GM19035 (cell line): Measurements from ENCODE around the gene PRRT2.
"Not testable (repeated sequence)": the region's sequence is repeated elsewhere in the genome, so short reads cannot be mapped to it uniquely, and the experiment has no call there.

Experiments used
- ATAC-seq: cut with Tn5 transposase; IDR thresholded peaks from one replicate; pipeline ENCODE4 v1.9.1; 2021; ENCODE audit not compliant: unreplicated experiment

The PRRT2 gene

DNA sequence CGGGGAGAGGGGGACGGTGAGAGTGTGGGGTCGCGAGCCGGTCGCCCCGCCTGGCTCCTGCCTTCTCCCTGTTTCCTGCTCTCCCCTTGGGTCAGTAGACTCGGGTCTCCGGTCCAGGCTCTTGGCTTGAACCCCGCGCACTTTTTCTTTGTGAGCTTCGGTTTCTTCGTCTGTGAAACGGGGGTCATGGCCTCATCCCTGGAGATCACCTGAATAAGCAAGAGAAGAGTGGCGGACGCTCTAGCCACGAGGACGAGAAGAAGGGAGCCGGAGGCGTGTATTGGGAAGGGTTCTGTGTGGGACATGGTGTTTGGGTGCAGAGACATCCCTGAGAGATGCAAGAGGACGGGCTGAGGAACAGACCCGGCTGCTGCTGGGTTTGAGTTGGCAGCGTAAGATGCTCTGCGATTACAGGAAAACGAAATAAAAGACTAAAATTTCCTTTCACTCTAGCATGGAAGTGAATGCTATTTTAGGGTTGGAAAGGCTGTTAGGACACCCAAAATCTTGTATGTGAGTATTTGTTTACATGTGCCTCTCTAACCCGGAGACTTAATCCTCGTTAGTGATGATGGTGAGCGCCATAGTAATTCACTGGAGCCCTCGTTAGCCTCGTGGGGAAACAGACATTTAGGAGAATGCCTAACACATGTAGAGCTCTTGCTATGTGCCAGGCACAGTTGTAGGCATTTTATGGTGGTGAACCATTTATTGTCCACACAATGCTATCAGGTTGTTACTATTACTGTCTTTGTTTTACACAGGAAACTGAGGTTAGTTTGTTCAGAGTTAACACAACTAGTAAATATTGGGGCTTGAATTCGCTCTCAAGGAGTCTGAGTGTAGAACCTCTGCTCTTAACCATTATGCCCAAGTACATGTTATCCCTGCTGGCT, 20.8 kb upstream of the PRRT2 start:
- no peak for ATAC-seq

- no peak for ATAC-seq
These were observed 19.9 kb upstream of the PRRT2 start for GRCh38 chr16:29791845-29792807.

DNA sequence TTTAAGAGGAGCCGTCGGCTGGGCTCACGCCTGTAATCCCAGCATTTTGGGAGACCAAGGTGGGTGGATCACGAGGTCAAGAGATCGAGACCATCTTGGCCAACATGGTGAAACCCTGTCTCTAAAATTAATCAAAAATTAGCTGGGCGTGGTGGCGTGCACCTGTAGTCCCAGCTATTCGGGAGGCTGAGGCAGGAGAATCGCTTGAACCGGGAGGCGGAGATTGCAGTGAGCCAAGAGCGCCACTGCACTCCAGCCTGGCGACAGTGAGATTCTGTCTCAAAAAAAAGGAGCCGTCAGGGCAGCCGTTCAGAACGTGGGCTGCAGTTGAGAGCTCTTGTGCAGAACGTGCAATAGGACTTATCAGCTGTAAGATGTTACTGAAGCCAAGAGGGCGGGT, 18.8 kb upstream of the PRRT2 start:
- ATAC-seq, result not testable (repeated sequence)

- no peak for ATAC-seq
These were observed 17.7 kb upstream of the PRRT2 start for GRCh38 chr16:29794231-29794710.

DNA sequence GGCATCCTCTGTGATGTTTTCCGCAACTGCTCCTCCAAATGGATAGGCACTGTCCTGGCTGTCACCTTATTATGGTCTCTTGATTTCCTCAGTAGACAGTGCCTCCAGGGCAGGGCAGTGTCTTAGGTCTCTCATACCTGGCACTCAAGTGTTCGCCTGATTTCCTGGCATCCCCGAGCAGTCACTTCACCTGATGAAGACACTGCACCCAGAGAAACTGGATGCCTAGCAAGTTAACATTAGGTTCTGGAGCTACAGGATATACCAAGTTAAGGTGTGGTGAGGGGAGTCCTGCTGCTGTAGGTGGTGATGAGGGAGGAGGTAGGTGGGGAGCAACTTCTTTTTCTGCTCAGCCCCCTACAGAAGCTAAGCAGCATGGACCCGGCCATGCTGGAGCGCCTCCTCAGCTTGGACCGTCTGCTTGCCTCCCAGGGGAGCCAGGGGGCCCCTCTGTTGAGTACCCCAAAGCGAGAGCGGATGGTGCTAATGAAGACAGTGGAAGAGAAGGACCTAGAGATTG, 9.5 kb upstream of the PRRT2 start:
- no peak for ATAC-seq

DNA sequence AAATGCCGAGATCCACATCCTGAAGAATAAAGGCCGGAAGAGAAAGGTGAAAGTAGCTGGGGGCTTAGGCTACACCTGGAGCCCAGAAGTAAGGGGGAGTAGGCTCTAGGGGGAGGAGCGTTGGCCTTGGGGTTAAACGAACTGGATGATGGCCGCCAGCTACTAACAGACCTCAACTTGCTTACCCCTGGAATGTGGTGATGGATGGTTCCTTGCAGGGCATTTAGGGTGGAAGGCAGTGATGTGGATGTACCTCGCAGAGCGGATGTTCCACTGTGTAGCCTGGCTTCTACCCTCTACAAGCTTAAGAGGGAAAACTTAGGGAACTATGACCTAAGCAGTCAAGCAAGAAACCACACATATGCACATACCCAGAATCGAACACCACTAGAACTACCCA, 8.0 kb upstream of the PRRT2 start:
- no peak for ATAC-seq

DNA sequence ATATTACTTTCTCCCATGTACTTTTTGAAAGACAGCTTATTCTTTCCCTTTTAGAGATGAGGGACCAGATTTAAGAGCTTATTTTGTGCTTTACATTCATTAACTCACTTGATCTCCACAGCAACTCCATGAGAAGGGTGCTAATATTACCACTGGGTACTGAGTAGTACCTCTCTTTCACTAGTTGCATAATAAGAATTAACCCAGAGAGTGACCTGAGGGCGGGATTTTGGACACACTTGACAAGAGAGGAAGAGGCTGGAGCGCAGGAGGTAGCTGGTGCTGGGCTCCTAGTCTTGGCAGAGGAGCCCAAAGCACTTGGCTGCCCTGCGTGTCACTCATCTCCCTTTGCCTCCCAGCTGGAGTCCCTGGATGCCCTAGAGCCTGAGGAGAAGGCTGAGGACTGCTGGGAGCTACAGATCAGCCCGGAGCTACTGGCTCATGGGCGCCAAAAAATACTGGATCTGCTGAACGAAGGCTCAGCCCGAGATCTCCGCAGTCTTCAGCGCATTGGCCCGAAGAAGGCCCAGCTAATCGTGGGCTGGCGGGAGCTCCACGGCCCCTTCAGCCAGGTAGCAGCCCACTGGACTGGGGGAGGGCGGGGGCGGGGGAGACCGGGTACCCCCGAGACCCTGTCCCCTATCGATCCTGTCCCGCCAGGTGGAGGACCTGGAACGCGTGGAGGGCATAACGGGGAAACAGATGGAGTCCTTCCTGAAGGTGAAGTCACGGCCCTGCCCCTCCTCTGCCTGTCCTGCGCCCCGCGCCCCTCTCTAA, 7.3 kb upstream of the PRRT2 start:
- ATAC-seq, result no peak

DNA sequence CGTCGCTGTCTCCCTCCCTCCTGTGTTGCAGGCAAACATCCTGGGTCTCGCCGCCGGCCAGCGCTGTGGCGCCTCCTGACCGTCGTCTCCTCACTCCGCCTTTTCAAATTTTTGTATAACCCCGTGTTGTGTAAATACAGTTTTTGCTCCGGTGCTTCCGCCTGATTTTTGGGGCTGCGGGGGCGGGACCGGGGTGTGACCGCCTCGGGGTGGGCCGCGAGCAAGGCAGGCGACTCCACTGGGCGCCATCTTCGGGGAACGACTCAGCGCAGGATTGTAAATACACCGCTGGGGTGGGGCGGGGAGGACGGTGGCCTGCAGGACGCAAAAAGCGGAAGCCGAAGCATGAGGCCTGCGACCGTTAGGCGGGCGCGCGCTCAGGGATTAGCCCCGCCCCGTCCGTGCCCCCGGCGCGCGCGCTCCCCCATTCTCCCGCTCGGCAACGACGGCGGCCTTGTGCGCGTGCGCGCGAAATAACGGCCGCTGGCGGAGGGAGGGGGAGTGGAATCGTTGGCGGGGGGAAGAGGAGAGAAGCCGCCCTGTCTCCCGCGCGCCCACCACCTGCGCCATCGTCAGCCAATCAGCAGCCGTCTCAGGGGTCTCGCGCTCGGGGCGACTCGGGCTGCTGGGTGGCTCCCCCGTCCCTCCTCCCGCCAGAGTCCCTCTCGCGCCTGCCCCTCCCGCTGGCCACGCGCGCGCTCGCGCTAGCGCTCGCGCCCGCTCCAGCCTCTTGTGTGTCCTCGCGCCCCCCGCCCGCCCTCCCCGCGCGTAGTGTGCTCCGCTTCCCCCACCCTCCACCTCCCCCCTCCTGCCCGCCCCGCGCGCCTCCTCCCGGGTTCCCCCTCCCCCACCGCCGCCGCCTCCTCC, 6.5 kb upstream of the PRRT2 start:
- peak; percentile 53 for ATAC-seq

DNA sequence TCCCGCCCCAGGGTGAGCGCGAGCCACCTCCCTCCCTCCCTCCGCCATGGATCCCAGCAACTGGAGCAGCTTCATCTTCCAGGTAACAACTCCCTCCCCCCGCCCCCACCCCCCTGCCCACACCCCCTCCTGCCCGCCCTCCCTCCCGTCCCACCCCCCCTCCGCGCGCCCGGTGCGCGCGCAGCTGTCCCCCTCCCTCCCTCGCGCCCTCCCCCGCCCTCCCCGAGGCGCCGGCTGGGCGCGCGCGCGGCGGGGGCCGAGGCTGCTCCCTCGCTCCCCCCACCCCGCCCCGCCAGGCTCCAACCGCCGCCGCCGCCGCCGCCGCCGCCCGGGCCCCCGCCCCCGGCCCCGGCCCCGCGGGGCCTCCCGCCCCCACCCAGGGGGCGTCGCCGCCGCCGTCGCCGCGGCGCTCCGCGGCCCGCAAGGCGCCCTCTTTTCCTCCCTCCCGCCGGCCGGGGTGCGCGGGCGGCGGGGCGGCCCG, 5.9 kb upstream of the PRRT2 start, which contains the start of gene MAZ:
Gene MAZ, plus strand, starts transcription at position 431 of the 481 bp plus-strand sequence. CDS start 173 bp downstream, outside the sequence.
- no peak for ATAC-seq

GRCh38 chr16:29806641-29807425, 5.2 kb upstream of the PRRT2 start:
- no peak for ATAC-seq

DNA sequence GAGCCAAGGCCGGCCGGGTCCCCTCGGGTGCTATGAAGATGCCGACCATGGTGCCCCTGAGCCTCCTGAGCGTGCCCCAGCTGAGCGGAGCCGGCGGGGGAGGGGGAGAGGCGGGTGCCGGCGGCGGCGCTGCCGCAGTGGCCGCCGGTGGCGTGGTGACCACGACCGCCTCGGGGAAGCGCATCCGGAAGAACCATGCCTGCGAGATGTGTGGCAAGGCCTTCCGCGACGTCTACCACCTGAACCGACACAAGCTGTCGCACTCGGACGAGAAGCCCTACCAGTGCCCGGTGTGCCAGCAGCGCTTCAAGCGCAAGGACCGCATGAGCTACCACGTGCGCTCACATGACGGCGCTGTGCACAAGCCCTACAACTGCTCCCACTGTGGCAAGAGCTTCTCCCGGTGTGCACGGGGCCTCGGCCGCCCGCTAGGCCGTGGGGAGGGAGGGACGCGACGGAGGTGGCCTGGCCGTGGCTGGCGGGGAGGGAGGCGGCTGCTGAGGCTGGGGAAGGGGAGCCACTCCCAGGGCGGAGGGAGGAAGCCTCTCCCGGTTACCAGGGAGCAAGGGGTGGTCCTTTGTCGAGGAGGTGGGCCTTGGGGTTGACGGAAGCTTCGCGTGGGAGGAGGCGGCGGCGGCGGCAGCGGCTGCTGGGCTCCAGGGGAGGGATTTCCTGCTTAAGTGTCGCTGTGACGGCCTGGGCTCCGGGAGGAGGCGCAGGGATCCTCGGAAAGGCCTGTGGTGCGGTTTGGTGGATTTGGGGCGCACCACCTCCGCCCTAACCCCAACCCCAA, 4.4 kb upstream of the PRRT2 start:
- peak; percentile 24 for ATAC-seq

DNA sequence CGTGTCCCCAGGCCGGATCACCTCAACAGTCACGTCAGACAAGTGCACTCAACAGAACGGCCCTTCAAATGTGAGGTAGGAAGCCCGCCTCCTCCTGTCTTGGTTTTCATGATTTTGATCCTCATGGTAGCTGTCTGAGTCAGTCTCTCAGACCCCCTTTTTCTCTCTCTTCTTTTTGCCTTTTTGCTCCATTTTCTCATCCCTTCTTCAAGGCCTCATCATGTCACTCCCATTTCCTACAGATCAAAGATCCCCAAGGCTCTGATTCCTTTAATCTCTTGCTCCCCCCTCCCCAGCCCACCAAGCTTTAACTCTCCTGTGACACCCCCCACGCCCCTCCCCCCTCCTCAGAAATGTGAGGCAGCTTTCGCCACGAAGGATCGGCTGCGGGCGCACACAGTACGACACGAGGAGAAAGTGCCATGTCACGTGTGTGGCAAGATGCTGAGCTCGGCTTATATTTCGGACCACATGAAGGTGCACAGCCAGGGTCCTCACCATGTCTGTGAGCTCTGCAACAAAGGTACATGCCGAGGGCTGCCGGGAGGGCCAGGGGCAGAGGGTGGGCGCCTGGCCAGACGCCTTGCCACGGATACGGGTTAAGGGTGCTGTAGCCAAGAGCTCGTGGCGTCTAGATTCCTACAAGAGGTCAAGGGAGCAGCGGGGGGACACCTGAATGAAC, 3.6 kb upstream of the PRRT2 start:
- ATAC-seq, result no peak

- ATAC-seq, result no peak
These were observed 2.8 kb upstream of the PRRT2 start for GRCh38 chr16:29809031-29809747.

DNA sequence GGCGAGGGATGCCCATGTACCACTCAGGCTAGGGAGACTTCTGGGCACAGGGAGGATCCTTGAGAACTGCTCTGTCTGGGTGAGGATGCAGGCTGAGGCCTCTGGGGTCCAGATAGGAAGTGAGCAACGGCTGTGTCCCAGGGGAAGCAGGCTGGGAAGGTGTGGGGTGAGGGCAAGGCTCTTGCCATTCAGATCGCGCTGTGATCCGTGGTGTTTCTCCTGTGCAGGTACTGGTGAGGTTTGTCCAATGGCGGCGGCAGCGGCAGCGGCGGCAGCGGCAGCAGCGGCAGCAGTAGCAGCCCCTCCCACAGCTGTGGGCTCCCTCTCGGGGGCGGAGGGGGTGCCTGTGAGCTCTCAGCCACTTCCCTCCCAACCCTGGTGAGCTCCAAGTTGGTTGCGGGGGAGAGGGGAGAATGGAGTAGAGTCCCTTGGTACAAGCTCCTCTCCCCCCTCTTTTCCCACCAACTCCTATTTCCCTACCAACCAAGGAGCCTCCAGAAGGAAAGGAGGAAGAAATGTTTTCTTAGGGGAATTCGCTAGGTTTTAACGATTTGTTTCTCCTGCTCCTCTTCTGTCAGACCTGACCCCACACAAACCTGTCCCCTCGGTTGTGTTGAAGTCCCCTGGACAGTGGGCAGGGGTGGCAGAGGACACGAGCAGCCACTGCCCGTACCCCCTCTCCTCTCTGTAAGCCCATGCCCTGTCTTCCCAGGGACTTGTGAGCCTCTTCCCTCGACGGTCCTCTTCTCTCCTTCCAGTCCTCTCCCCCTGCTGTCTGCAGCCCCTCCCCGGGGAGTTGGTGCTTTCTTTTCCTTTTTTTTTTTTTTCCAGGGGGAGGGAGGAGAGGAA, 1.9 kb upstream of the PRRT2 start:
- no peak for ATAC-seq

- ATAC-seq, result no peak
These were observed 1.3 kb upstream of the PRRT2 start for GRCh38 chr16:29810699-29811169.
